Testis (tissue), 3 donors: Measurements from ENCODE around the gene EMC8. TPM values are rescaled to one million over a fixed set of nuclear protein-coding genes. Genes with fewer than 3 reads are reported as not detected.

ENCODE experiments used
- DNase-seq: peaks from one replicate; pipeline ENCODE4 v3.0.0-alpha.2; 2019
- H3K27ac ChIP-seq, 2 donors: fragments of 200-600 bp; sonication (generic); one replicate each; pipeline ENCODE4 v1.5.1; 2019
- H3K27me3 ChIP-seq: fragments of 200-600 bp; sonication (generic); one replicate; pipeline ENCODE4 v1.5.1; 2019
- H3K36me3 ChIP-seq: fragments of 200-600 bp; sonication (generic); one replicate; pipeline ENCODE4 v1.5.1; 2017; ENCODE audit warnings: low read depth; ENCODE audit errors: missing control alignments
- H3K4me1 ChIP-seq: fragments of 200-600 bp; sonication (generic); one replicate; pipeline ENCODE4 v1.5.1; 2019
- H3K4me3 ChIP-seq, 2 donors: fragments of 200-600 bp; sonication (generic); one replicate each; pipeline ENCODE4 v1.5.1; 2017 to 2019
- H3K9me3 ChIP-seq: fragments of 200-600 bp; sonication (generic); one replicate; pipeline ENCODE4 v1.5.1; 2017
- POLR2A ChIP-seq: fragments of 450-650 bp; IDR thresholded peaks from one replicate; pipeline ENCODE4 v1.6.1; 2017; ENCODE audit warnings: antibody characterized with exemption, mild to moderate bottlenecking, moderate library complexity
- WGBS, 2 donors: methylation state at CpG; one replicate each; pipeline ENCODE4 v1.1.5; 2018; 5-methylcytosine and 5-hydroxymethylcytosine counted together
- intact Hi-C: fragments of 100-400 bp; cut with DNase I; formaldehyde crosslinking; loops from one replicate; pipeline ENCODE4 v1.15.1; 2023; ENCODE audit warnings: low total_unique reads
- polyA plus RNA-seq: library from polyadenylated mRNA; stranded (reverse); fragments of 350-450 nt; fragmentation: Illumina TruSeq; extraction: RNeasy Lipid Tissue Mini Kit (QIAGEN cat#74804); gene quantifications from one replicate; pipeline ENCODE4 v1.2.3, GENCODE V29; 2014; ENCODE audit warnings: low read depth, low replicate concordance; ENCODE audit not compliant: insufficient read depth
- total RNA-seq, 2 donors: library from RNA; depleted of rRNA; stranded (reverse); fragments of >200 nt; gene quantifications; one replicate each; pipeline ENCODE4 v1.2.3, GENCODE V29; 2016
- TF ChIP-seq, protein P1 (sequence below), 3 experiments: fragments of 450-650 bp in 2 of 3; fragments of 200-600 bp in 1 of 3; sonication (generic) in 1 of 3; IDR thresholded peaks; one replicate each; pipeline ENCODE4 v1.5.1; 2016 to 2019; ENCODE audit warnings: antibody characterized with exemption in 3 of 3, mild to moderate bottlenecking in 2 of 3, moderate library complexity in 1 of 3

The EMC8 gene
- total and polyA plus RNA-seq, 3 donors from 2014 or later = 38.7 to 57.3 (median 44.2) TPM

- Histone ChIP-seq H3K36me3 (no peaks in the 10 kb centered on the region), H3K27ac (no peak overlapping the region), H3K9me3 (no peaks in the 10 kb centered on the region), H3K4me3 (no peak overlapping the region), H3K4me1 (no peaks in the 10 kb centered on the region), H3K27me3 (no peaks in the 10 kb centered on the region)
- TF ChIP-seq POLR2A = no peak
- TF ChIP-seq, protein P1, sequence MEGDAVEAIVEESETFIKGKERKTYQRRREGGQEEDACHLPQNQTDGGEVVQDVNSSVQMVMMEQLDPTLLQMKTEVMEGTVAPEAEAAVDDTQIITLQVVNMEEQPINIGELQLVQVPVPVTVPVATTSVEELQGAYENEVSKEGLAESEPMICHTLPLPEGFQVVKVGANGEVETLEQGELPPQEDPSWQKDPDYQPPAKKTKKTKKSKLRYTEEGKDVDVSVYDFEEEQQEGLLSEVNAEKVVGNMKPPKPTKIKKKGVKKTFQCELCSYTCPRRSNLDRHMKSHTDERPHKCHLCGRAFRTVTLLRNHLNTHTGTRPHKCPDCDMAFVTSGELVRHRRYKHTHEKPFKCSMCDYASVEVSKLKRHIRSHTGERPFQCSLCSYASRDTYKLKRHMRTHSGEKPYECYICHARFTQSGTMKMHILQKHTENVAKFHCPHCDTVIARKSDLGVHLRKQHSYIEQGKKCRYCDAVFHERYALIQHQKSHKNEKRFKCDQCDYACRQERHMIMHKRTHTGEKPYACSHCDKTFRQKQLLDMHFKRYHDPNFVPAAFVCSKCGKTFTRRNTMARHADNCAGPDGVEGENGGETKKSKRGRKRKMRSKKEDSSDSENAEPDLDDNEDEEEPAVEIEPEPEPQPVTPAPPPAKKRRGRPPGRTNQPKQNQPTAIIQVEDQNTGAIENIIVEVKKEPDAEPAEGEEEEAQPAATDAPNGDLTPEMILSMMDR (IDR thresholded peaks at IDR 0.05) = no peak
- WGBS, 2 donors = 75 to 79% methylated on average over 24 to 25 of the region's 25 CpGs
- intact Hi-C loops = no loop called here
- DNase-seq = no peak
Observed at GRCh38 chr16:85755929-85756768, 43.2 kb downstream of the EMC8 start.

- H3K27me3 ChIP-seq = no peaks in the 10 kb centered on the region
- no peak for TF ChIP-seq POLR2A
- intact Hi-C loops = no loop called here
- H3K36me3 ChIP-seq = no peaks in the 10 kb centered on the region
- DNase-seq = no peak
- H3K4me1 ChIP-seq = peaks cover 8% of the 10 kb centered on the region
- no peak overlapping the region for H3K27ac ChIP-seq
- WGBS, 2 donors = 83 to 87% methylated on average over 4 to 7 of the region's 7 CpGs
- no peak overlapping the region for H3K4me3 ChIP-seq
- no peaks in the 10 kb centered on the region for H3K9me3 ChIP-seq
Observed at GRCh38 chr16:85754413-85754812, 44.9 kb downstream of the EMC8 start.

- intact Hi-C loops = no loop called here
Observed at GRCh38 chr16:85753976-85754375, 45.4 kb downstream of the EMC8 start.

GRCh38 chr16:85753559-85753958 lies 45.8 kb downstream of the EMC8 start:
- Histone ChIP-seq H3K4me3 (no peak overlapping the region), H3K4me1 (peaks cover 8% of the 10 kb centered on the region), H3K36me3 (no peaks in the 10 kb centered on the region), H3K27ac (no peak overlapping the region), H3K27me3 (no peaks in the 10 kb centered on the region), H3K9me3 (no peaks in the 10 kb centered on the region)
- no peak for TF ChIP-seq POLR2A
- TF ChIP-seq, protein P1 (IDR thresholded peaks at IDR 0.05) = no peak
- intact Hi-C loops = no loop called here
- DNase-seq = no peak
- WGBS, 2 donors = 80 to 92% methylated on average over 6 of the region's 6 CpGs

More at GRCh38 chr16:85753976-85754375, 45.4 kb downstream of the EMC8 start:
- Histone ChIP-seq H3K36me3 (no peaks in the 10 kb centered on the region), H3K4me1 (peaks cover 8% of the 10 kb centered on the region), H3K9me3 (no peaks in the 10 kb centered on the region), H3K4me3 (no peak overlapping the region), H3K27ac (no peak overlapping the region), H3K27me3 (no peaks in the 10 kb centered on the region)
- no peak for TF ChIP-seq POLR2A
- DNase-seq = no peak
- 82 to 85% methylated on average over 4 to 7 of the region's 7 CpGs for WGBS, 2 donors

DNA sequence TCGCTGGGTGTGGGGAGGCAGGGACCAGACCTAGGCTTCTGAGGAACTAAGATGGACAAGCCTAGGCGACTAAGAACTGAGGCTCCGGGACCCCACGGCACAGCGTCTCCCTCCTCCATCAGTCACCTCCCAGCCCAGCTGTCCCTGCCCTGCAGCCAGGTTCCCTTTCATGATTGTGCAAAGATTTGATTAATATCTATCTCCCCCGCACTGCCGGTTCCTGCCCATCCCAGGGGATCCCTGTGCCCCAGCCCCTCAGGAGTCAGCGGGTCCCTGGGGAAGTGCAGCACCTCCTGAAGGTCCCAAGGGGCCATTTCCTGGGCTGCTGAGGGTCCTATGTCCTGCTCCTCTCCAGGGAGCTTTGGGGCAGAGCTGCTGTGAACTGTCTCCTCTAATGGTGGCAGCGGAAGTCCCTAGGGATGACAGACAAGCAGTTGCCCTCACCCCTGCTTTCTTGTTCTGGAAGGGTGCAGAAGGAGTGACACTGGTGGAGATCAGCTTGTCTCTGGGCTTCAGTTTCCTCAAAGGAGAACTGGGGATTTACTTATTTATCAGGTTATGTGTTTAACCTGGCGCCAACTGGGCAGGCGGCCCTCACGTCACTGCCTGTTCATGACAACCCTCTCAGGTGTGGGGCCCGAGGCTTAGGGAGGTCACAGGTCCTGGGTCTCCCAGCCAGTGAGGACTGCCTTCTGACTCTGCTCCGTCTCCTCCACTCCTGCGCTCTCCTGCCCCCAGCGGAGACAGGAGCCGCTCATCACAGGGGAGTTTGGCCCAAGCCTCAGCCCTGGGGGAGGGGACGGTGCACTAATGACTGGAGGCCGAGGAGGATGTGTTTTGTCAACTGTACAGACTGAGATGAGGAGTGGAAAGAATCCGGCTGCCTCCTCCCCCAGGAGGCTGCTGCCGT lies 46.6 kb downstream of the EMC8 start:
- intact Hi-C loops = no loop called here
- WGBS, 2 donors = 67 to 76% methylated on average over 6 to 21 of the region's 21 CpGs
- Histone ChIP-seq H3K9me3 (no peaks in the 10 kb centered on the region), H3K4me3 (no peak overlapping the region), H3K27me3 (no peaks in the 10 kb centered on the region), H3K27ac (no peak overlapping the region), H3K36me3 (no peaks in the 10 kb centered on the region), H3K4me1 (peaks cover 8% of the 10 kb centered on the region)
- DNase-seq = peak; percentile 43
- no peak for TF ChIP-seq POLR2A
- TF ChIP-seq, protein P1 (IDR thresholded peaks at IDR 0.05) = no peak
